Gastrocnemius medialis (tissue), 4 donors: Measurements from ENCODE around the gene TMEM178A. TPM values are rescaled to one million over a fixed set of nuclear protein-coding genes. Genes with fewer than 3 reads are reported as not detected.

Source experiments
- ATAC-seq, 2 donors: fragments of 150-250 bp; one replicate each; pipeline ENCODE4 v1.9.1; 2016
- DNase-seq, 2 donors: peaks; one replicate each; pipeline ENCODE4 v3.0.0-alpha.2; 2019
- H3K27ac ChIP-seq, 4 donors: fragments of 200-600 bp; sonication (generic); 1 replicate in 1 of 4; 2 replicates in 3 of 4; pipeline ENCODE4 v1.5.1; 2016 to 2018; ENCODE audit warnings: mild to moderate bottlenecking in 2 of 4, moderate library complexity in 1 of 4
- H3K27me3 ChIP-seq, 3 donors: fragments of 200-600 bp; sonication (generic) in 2 of 3; 1 replicate in 1 of 3; 2 replicates in 2 of 3; pipeline versions ENCODE4 v1.5.1 to v1.6.0; 2016 to 2019; ENCODE audit warnings: mild to moderate bottlenecking in 1 of 3, moderate library complexity in 1 of 3
- H3K36me3 ChIP-seq, 2 donors: fragments of 200-600 bp; sonication (generic) in 1 of 2; one replicate each; pipeline ENCODE4 v1.5.1; 2017 to 2018
- H3K4me1 ChIP-seq, 2 donors: fragments of 200-600 bp; sonication (generic) in 1 of 2; one replicate each; pipeline ENCODE4 v1.5.1; 2016 to 2017; ENCODE audit warnings: mild to moderate bottlenecking in 2 of 2
- H3K4me3 ChIP-seq, 4 donors: fragments of 200-600 bp; sonication (generic) in 3 of 4; 1 replicate in 1 of 4; 2 replicates in 3 of 4; pipeline ENCODE4 v1.5.1; 2016 to 2019; ENCODE audit warnings: mild to moderate bottlenecking in 2 of 4
- H3K9me3 ChIP-seq, 3 donors: fragments of 200-600 bp; sonication (generic) in 2 of 3; 1 replicate in 1 of 3; 2 replicates in 2 of 3; pipeline ENCODE4 v1.5.1; 2016 to 2019
- POLR2A ChIP-seq, 2 donors: fragments of 450-650 bp; IDR thresholded peaks; one replicate each; pipeline ENCODE4 v1.6.1; 2017; ENCODE audit warnings: antibody characterized with exemption in 2 of 2, mild to moderate bottlenecking in 2 of 2, moderate library complexity in 2 of 2
- in situ Hi-C, 4 donors: fragments of 200-750 bp; cut with MboI; loops; one replicate each; pipeline versions ENCODE4 v1.15.0 to v1.8.0; 2017; ENCODE audit warnings: low sequenced_read_pairs in 4 of 4
- intact Hi-C: fragments of 100-400 bp; cut with DNase I; formaldehyde crosslinking; loops from one replicate; pipeline ENCODE4 v1.15.1; 2023; ENCODE audit warnings: low total_unique reads
- total RNA-seq, 4 donors: library from RNA; depleted of rRNA; stranded (reverse); fragments of >200 nt; gene quantifications; one replicate each; pipeline versions ENCODE4 v1.1.0 to v1.2.3, GENCODE V29; 2016
- TF ChIP-seq, protein P1 (sequence below), 5 experiments: fragments of 450-650 bp in 3 of 5; fragments of 200-600 bp in 2 of 5; sonication (generic) in 2 of 5; IDR thresholded peaks in 4 of 5; conservative IDR thresholded peaks in 1 of 5; 1 replicate in 4 of 5; 2 replicates in 1 of 5; pipeline ENCODE4 v1.5.1; 2016 to 2019; ENCODE audit warnings: antibody characterized with exemption in 5 of 5, mild to moderate bottlenecking in 3 of 5, moderate library complexity in 3 of 5

Gene TMEM178A
- total RNA-seq, 4 donors from 2014 or later, result 0.42 TPM; not detected in 3

DNA sequence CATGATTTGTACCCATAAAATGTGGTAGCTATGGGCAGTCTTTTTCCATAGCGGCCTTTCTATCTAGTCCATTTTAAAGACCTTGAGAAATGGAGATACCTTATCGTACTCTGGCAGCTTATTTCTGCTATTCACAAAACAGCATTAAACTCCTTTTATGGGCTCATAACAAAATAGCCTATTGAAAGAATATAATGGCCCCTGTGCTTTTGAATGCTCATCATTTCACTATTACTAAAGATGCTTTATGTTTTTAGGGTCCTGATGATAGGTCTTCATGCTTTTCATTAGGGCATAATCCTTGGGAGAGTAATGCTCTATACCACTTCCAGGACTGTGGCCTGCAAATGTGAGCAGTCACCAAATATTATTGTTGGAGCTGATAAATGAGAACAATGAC, 7.3 kb upstream of the TMEM178A start:
- no peak for TF ChIP-seq POLR2A (IDR thresholded peaks at IDR 0.05)
- TF ChIP-seq, protein P1, sequence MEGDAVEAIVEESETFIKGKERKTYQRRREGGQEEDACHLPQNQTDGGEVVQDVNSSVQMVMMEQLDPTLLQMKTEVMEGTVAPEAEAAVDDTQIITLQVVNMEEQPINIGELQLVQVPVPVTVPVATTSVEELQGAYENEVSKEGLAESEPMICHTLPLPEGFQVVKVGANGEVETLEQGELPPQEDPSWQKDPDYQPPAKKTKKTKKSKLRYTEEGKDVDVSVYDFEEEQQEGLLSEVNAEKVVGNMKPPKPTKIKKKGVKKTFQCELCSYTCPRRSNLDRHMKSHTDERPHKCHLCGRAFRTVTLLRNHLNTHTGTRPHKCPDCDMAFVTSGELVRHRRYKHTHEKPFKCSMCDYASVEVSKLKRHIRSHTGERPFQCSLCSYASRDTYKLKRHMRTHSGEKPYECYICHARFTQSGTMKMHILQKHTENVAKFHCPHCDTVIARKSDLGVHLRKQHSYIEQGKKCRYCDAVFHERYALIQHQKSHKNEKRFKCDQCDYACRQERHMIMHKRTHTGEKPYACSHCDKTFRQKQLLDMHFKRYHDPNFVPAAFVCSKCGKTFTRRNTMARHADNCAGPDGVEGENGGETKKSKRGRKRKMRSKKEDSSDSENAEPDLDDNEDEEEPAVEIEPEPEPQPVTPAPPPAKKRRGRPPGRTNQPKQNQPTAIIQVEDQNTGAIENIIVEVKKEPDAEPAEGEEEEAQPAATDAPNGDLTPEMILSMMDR (IDR thresholded peaks at IDR 0.05 in 4 of 5, conservative IDR thresholded peaks at IDR 0.05 in 1 of 5), result no peak
- intact Hi-C loops, result no loop called here
- DNase-seq (no peak), ATAC-seq (no peak)
- H3K36me3 ChIP-seq, result no peaks in the 10 kb centered on the region
- no peak overlapping the region for H3K4me3 ChIP-seq
- peaks cover 0 to 6% of the 10 kb centered on the region in 2 donors for H3K4me1 ChIP-seq
- H3K27ac ChIP-seq, result no peak overlapping the region
- H3K9me3 ChIP-seq, result no peaks in the 10 kb centered on the region
- in situ Hi-C loops, result no loop called here
- no peaks in the 10 kb centered on the region for H3K27me3 ChIP-seq

DNA sequence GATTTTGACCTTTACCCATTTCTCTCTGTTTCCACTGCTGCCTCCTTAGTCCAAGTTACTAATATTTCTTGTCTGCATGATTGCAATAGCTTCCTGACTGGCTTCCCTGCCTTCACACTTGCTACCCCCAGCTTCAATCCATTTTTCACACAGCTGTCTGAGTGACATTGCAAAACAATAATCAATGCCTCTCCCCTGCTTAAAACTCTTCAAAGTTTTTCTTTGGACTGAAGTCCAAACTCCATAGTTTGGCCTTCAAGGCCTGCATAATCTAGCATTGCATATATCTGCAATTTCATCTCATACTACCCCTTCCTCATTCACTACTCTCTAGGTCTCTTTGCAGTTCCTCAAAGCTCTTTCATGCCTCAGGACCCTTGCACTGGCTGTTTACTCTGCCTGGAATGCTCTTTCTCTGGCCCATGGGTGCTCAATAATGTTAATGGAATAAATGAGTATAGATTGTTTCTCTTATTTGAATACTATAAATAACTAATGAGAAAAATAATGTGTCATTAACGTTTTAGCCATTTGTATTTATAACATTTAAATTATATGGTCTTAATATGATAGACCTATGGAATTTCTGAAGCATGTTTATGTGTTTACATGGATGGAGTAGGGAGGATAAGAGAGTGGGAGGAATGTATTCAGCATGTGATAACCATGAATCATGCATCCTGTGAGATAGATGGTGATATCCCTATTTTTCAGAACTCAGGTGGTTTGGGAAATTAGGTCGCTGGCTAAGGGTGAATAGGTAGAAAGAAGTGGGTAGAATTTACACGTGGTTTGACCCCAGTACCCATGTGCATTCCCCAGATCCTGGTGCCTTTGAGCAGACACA, 5.7 kb upstream of the TMEM178A start:
- no peaks in the 10 kb centered on the region for H3K9me3 ChIP-seq
- H3K27ac ChIP-seq, result no peak overlapping the region
- intact Hi-C loops, result no loop called here
- DNase-seq (no peak), ATAC-seq (no peak)
- no peaks in the 10 kb centered on the region for H3K27me3 ChIP-seq
- H3K36me3 ChIP-seq, result no peaks in the 10 kb centered on the region
- TF ChIP-seq, protein P1 (IDR thresholded peaks at IDR 0.05 in 4 of 5, conservative IDR thresholded peaks at IDR 0.05 in 1 of 5), result no peak
- TF ChIP-seq POLR2A (IDR thresholded peaks at IDR 0.05), result no peak
- no peak overlapping the region for H3K4me3 ChIP-seq
- peaks cover 0 to 6% of the 10 kb centered on the region in 2 donors for H3K4me1 ChIP-seq
- in situ Hi-C loops, result no loop called here

DNA sequence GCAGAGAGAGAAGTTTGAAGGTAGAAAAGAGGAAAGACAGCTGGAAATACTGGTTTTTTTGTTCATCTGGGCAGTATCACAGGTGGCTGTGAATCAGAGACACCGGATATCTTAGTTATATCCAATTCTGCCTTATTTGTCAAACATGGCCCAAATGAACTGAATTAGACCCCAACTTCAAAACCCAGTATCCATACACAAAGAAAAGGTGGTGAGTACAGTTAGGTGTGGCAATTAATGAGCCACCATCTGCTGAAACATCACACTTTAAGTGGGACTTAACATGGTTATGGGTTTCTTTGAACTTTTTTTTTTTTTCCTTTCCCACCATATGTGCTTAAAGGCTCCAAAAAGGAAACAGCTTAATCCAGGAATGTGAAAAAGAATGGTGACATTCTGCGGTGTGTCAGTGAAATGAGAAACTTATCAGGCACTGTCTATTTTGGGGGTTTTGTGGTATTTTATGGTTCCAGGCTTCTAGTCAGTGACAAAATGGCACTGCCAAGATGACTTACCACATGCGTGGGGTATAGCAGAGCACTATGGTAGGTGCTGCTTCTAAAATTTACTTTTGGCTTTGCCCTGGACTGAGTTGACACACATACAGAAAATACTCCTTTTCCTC, 5.0 kb upstream of the TMEM178A start:
- DNase-seq (no peak), ATAC-seq (no peak)
- in situ Hi-C loops, result no loop called here
- Histone ChIP-seq H3K36me3 (no peaks in the 10 kb centered on the region), H3K9me3 (no peaks in the 10 kb centered on the region), H3K27me3 (no peaks in the 10 kb centered on the region), H3K27ac (no peak overlapping the region), H3K4me1 (peaks cover 0 to 6% of the 10 kb centered on the region in 2 donors), H3K4me3 (no peak overlapping the region)
- intact Hi-C loops, result no loop called here
- TF ChIP-seq, protein P1 (IDR thresholded peaks at IDR 0.05 in 4 of 5, conservative IDR thresholded peaks at IDR 0.05 in 1 of 5), result no peak
- no peak for TF ChIP-seq POLR2A (IDR thresholded peaks at IDR 0.05)

DNA sequence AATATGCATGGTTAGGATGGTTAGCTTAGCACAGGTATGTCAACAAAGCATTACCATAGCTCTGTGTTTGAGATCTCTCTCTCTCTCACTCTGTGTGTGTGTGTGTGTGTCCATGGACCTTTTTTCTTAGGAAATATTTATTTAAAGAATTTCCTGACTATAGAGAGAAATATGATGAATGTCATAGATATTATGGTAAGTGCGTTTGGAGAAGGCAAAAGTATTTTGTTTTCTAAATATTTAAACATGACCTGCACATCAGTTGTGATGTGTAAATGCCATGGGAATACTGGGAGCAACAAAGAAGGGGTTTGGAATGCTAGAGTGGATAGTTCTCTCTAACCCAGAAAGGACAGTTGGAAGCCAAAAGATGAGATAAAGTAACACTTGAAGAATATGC, 3.9 kb upstream of the TMEM178A start:
- no peak overlapping the region for H3K27ac ChIP-seq
- no peak overlapping the region for H3K4me3 ChIP-seq
- no peak for DNase-seq
- no peak for ATAC-seq
- intact Hi-C loops, result no loop called here
- TF ChIP-seq, protein P1 (IDR thresholded peaks at IDR 0.05 in 4 of 5, conservative IDR thresholded peaks at IDR 0.05 in 1 of 5), result no peak
- TF ChIP-seq POLR2A (IDR thresholded peaks at IDR 0.05), result no peak
- in situ Hi-C loops, result no loop called here
- H3K9me3 ChIP-seq, result no peaks in the 10 kb centered on the region
- peaks cover under 1 to 4% (median 3%) of the 10 kb centered on the region in 3 donors for H3K27me3 ChIP-seq
- H3K4me1 ChIP-seq, result peaks cover 4 to 9% of the 10 kb centered on the region in 2 donors
- H3K36me3 ChIP-seq, result no peaks in the 10 kb centered on the region
